GM18505 (cell line): ENCODE data around the gene ZNF205.
A peak's percentile ranks its signal among the peaks of the same experiment; 100 is the strongest.

Source experiments
- ATAC-seq: cut with Tn5 transposase; IDR thresholded peaks from one replicate; pipeline ENCODE4 v1.9.1; 2021; ENCODE audit not compliant: unreplicated experiment
- POLR2A ChIP-seq: IDR thresholded peaks from 4 replicates; pipeline ENCODE4 v1.6.1; 2011; ENCODE audit warnings: borderline replicate concordance; ENCODE audit not compliant: insufficient read depth, insufficient read length; ENCODE audit errors: extremely low read depth

Gene ZNF205

DNA sequence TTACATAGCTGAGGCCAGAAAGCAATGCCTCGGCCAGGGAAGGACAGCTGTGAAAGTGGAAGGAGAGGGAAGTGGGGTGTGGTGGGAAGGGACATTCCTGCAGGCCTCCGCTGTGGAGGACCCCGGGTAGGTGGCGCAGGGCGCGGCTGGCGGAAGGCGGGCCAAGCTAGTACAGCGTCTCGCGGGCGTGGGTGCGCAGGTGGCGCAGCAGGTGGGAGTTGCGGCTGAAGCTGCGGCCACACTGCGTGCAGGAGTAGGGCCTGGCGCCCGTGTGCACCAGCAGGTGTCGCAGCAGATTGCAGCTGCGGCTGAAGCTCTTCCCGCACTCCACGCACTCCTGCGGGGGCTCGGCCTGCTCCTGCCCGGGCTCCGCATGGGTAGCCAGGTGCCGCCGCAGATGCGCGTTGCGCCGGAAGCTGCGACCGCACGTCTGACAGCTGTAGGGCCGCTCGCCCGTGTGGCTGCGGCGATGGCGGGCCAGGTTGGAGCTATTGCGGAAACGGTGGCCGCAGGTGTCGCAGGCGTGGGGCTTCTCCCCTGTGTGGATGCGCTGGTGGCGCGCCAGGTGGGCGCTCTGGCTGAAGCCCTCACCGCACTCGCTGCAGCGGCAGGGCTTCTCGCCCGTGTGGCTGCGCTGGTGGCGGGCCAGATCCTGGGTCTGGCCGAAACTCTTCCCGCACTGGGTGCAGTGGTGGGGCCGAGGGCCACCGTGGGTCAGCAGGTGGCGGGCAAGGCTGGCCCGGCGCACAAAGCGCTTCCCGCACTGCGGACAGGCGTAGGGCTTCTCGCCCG is 23.3 kb upstream of the ZNF205 start:
- ATAC-seq: no peak
- no peak for TF ChIP-seq POLR2A

DNA sequence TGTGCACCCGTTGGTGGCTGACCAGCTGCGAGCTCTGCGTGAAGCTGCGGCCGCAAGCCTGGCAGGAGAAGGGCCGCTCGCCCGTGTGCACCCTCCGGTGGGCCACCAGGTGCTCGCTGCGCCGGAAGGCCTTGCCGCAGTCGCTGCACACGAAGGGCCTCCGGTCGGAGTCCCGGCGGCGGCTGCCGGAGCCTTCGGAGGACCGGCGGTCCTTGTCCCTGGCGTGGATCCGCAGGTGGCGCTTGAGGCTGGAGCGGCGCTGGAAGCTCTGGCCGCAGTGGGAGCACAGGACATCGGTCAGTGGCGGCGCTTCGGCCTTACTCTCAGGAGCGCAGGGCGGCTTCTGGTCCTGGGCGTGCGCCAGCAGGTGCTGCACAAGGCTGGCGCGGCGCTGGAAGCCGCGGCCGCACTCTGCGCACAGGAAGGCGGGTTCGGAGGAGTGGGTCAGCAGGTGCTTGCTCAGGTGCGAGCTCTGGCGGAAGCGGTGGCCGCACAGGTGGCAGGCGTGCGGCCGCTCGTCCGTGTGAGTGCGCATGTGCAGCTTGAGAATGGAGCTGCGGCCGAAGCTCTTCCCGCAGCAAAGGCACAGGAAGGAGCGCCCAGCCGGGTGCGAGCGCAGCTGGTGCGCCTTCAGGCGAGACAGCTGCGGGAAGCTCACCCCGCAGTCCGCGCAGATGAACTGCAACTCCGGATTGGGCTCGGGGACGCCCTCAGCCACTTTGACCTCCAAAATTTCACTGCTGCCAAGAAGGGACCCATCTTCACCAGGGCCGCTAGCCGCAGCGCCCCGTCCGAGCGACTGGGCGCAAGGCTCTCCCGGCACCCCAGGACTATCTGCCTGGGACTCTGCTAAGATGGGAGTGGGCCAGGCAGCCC is 22.4 kb upstream of the ZNF205 start:
- TF ChIP-seq POLR2A: no peak
- ATAC-seq: no peak

DNA sequence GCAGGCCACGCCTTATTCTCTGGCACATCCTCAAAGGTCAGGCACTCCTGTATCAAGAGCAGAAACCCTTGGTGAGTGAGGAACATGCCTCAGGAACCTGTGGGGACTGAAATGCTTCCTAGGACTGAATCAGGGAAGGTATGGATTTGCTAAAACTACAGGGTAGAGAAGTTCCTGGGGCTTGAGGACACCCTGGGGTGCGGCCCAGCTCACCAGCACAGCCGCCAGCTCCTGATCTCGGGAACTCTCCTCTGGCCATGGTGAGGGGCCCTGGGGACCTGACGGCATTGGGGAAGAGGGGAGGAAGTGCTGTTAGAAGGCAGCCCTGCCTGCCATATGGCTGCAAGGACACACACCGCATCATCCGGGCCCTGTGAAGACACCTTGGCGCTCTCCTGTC is 20.8 kb upstream of the ZNF205 start:
- no peak for ATAC-seq
- no peak for TF ChIP-seq POLR2A

DNA sequence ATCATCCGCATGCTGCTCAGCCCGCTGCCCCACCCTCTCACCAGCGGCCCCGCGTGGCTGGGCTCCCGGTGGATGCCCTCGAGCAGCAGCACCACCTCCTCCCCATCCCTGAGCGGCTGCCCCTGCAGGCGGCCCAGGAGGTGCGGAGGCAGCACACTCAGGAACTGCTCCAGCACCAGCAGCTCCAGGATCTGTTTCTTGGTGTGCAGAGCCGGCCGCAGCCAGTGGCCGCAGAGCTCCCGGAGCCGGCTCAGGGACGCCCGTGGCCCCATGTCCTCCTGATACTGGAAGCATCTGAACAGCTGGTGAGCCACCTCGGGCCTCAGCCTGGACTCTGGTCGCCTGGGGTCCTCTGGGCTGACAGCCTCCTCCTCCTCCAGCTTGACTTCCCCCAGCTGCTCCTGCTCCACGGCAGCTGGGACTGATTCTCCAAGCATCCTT is 19.9 kb upstream of the ZNF205 start:
- TF ChIP-seq POLR2A: no peak
- ATAC-seq: no peak

DNA sequence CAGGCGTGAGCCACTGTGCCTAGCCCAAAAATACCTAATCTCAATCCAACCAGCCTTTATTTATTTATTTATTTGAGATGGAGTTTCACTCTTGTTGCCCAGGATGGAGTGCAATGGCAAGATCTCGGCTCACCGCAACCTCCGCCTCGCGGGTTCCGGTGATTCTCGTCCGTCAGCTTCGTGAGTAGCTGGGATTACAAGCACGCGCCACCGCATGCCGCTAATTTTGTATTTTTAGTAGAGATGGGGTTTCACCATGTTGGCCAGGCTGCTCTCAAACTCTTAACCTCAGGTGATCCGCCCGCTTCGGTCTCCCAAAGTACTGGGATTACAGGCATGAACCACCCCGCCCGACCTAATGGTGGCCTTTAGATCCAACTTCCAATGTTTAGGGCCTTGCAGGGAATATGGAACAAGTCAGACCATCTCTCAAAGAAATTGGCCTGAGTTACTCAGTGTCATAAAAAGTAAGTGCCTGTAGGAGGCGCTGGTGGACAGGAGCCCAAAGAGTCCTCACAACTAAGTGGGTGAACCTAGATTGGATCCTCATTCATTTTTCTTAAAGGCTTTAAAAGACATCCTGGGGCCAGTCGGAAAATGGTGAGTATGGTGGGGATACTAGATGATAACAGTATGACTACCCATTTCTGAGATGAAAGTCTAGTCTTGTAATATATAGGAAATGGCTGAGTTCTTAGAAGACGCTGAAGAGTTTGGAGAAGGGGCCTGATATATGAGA is 17.9 kb upstream of the ZNF205 start:
- TF ChIP-seq POLR2A: no peak
- no peak for ATAC-seq

DNA sequence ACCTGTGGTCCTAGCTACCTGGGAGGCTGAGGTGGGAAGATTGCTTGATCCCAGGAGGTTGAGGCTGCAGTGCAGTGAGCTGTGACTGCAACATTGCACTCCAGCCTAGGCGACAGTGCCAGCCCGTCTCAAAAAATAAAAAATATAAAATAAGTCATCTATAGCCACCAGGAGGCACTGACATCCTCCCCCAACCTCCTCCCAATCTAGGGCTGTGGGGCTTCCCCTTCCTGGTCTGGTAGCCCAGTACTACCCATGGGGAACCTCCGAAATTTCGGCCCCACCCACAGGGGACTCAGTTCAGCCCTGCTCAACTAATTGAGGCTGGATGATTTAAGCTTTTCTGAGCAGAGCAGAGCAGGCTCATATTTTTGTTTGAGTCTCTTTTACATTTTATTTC is 16.5 kb upstream of the ZNF205 start:
- ATAC-seq: peak; percentile 58
- no peak for TF ChIP-seq POLR2A

DNA sequence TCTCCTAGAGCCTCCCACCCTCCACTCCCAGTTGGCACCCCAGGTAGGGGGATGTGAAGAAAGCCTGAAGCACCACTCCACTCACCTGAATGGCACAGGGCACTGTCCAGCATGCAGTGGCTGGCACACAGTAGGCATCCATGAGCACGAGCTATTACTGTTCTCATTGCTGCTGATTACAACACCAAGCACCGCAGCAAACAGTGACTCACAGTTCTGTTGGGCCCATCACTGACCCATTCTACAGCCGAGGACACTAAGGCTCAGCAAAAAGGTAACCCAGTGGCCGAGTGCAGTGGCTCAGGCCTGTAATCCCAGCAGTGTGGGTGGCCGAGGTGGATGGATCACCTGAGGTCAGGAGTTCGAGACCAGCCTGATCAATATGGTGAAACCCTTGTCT is 16.0 kb upstream of the ZNF205 start:
- no peak for TF ChIP-seq POLR2A
- ATAC-seq: no peak

DNA sequence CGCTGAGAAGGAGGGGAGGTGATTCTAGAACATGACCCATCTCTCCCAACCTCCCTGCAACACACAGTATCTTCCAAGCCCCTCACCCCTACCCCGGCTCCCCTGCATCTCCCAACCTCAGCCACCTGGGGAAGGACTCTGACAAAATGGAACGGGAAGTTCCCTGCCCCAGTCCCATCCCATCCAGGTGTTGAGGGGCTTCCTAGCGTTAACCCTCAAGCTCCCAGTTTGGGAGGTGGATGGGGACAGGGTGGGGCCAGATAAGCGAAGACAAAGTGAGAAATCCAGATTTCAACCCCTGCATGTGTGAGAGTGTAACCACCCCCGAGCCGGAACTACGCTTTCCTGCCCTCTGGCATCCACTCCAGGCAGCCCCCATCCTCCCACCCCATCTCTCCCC is 15.1 kb upstream of the ZNF205 start:
- no peak for TF ChIP-seq POLR2A
- ATAC-seq: no peak

DNA sequence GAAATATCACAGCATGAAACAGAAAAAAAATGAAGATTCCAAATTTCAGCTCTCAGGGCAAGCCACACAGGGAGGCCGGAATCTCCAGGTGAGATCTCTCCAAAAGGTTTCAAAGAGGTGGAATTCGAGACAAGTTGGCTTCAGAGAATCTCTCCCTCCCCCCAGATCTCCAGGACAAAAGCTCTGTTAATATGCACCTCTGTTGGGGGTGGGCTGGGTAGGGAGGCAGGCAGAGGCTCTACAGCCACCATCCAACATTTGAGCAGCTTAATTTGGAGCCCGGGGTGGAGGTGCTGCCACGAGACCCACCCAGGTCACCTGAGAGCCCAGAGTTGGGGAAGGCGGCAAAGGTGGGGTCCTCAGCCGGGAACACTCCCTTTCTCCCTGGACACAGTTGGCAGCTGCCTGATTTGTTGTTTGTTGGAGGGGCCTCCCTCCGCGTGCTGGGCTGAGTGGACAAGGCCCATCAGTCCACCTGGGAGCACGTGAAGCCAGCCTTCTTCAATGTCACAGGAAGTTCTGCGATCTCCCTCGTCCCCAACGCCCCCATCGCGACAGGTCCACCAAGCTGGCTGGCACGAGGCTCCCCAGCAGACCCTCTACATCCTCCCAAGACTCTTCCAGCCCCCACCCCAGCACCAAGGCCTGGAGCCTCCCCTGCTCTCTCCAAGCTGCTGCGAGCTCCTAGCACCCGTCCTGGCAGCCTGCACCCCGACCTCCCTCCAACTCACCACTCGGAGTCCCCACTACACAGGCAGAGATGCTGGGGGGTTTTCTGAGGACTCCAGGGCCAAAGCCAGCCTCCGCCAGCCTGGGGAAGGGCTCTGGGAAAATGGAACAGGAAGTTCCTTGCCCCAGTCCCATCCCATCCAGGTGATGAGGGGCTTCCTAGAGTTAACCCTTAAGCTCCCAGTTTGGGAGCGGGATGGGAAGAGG is 13.7 kb upstream of the ZNF205 start, which contains the start of gene ZSCAN10:
TSS of gene ZSCAN10 (minus strand) at position 836 of the 936 bp plus-strand sequence. CDS start 6,357 bp downstream, outside the sequence.
- no peak for TF ChIP-seq POLR2A

DNA sequence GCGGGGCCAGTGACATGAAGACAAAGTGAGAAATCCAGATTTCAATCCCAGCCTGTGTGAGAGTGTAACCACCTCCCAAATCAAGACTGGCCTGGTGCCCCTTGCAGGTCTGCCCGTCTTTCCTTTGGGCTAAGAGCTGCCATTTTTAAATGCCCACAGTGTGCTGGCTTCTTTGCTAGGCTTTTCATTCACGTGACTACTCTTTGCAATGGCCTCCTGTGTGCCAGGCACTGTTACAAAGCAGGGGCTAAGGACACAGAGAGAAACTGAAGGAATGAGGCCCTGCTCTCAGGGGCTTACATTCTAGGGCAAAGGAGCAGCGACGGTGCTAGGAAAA is 13.0 kb upstream of the ZNF205 start:
- no peak for TF ChIP-seq POLR2A
- no peak for ATAC-seq

More for the DNA sequence above, 13.7 kb upstream of the ZNF205 start, which contains the start of gene ZSCAN10:
- no peak for ATAC-seq

DNA sequence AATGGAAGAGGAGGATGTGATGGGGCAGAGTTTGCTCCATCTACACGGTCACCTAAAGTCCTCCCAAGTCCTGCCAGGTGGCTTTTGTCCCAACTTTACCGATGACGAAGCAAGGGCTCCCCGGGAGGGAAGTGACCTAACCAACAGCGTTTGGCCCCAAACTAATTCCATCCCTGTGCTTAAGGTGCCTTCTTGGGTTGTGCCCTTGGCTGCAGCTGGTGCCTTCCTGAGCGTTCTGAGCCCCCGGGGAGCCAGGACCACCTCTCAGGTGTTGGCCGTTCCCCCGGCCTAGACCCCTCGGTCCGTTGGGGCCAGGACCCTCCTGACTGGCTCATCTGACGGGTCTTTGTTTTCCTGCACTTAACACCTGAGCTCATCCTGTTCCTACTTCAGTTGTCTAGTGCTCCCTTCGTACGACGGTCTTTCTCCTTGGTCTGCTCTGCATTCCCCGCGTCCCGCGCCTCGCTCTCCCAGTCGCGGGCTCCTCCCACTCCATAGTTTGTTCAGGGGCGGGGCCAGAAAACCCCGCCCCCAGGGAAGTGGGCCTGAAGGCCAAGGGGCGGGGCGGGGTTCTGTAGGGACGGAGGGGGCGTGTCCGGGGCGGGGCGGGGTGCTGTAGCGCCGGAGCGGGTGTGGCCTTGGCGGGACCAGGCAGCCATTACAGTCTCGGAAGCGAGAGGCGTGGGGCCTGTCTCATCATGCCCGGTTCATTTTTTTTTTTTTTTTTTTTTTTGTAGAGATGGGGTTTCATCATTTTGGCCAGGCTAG is 12.5 kb upstream of the ZNF205 start:
- ATAC-seq: peak; percentile 69
- TF ChIP-seq POLR2A: peak; percentile 42
